Body of pancreas (tissue), 4 donors: ENCODE data around the gene RBM38. TPM values are rescaled to one million over a fixed set of nuclear protein-coding genes. Genes with fewer than 3 reads are reported as not detected.

Experiments
- ATAC-seq: fragments of 150-250 bp; one replicate; pipeline ENCODE4 v1.9.1; 2016
- DNase-seq, 4 donors: peaks; one replicate each; pipeline ENCODE4 v3.0.0-alpha.2; 2019
- H3K27ac ChIP-seq, 4 donors: fragments of 200-600 bp; sonication (generic); 1 replicate in 3 of 4; 2 replicates in 1 of 4; pipeline versions ENCODE4 v1.5.1 to v1.6.1; 2016 to 2019; ENCODE audit warnings: mild to moderate bottlenecking in 1 of 4, mixed read lengths in 1 of 4, moderate library complexity in 1 of 4
- H3K27me3 ChIP-seq, 2 donors: fragments of 200-600 bp; sonication (generic); one replicate each; pipeline ENCODE4 v1.6.0; 2016; ENCODE audit warnings: mild to moderate bottlenecking in 1 of 2
- H3K36me3 ChIP-seq, 2 donors: fragments of 200-600 bp; sonication (generic); replicated peaks in 1 of 2; 2 replicates each; pipeline ENCODE4 v1.5.1; 2016; ENCODE audit warnings: low read depth in 2 of 2; ENCODE audit not compliant: insufficient read depth in 1 of 2
- H3K4me1 ChIP-seq: fragments of 200-600 bp; sonication (generic); one replicate; pipeline ENCODE4 v1.6.0; 2016
- H3K4me3 ChIP-seq, 2 donors: fragments of 200-600 bp; sonication (generic); 1 replicate in 1 of 2; 2 replicates in 1 of 2; pipeline ENCODE4 v1.5.1; 2016 to 2019
- H3K9me3 ChIP-seq, 3 donors: fragments of 200-600 bp; sonication (generic); 1 replicate in 2 of 3; 2 replicates in 1 of 3; pipeline ENCODE4 v1.5.1; 2016
- POLR2A ChIP-seq, 3 donors: fragments of 450-650 bp; IDR thresholded peaks; one replicate each; pipeline ENCODE4 v1.6.1; 2016; ENCODE audit warnings: antibody characterized with exemption in 3 of 3, mild to moderate bottlenecking in 2 of 3
- WGBS, 2 donors: methylation state at CpG; one replicate each; pipeline ENCODE4 v1.1.5; 2017; 5-methylcytosine and 5-hydroxymethylcytosine counted together
- intact Hi-C: fragments of 100-400 bp; cut with DNase I; formaldehyde crosslinking; loops from one replicate; pipeline ENCODE4 v1.15.1; 2023
- total RNA-seq, 2 donors: library from RNA; depleted of rRNA; stranded (reverse); fragments of >200 nt; gene quantifications; one replicate each; pipeline ENCODE4 v1.1.0, GENCODE V29; 2016
- TF ChIP-seq, protein P1 (sequence below), 7 experiments: fragments of 450-650 bp in 4 of 7; fragments of 200-600 bp in 3 of 7; sonication (generic) in 3 of 7; IDR thresholded peaks; one replicate each; pipeline ENCODE4 v1.5.1; 2016 to 2019; ENCODE audit warnings: antibody characterized with exemption in 7 of 7

Gene RBM38
- total RNA-seq, 2 donors from 2014 or later, result 5.6 to 12.7 TPM

DNA sequence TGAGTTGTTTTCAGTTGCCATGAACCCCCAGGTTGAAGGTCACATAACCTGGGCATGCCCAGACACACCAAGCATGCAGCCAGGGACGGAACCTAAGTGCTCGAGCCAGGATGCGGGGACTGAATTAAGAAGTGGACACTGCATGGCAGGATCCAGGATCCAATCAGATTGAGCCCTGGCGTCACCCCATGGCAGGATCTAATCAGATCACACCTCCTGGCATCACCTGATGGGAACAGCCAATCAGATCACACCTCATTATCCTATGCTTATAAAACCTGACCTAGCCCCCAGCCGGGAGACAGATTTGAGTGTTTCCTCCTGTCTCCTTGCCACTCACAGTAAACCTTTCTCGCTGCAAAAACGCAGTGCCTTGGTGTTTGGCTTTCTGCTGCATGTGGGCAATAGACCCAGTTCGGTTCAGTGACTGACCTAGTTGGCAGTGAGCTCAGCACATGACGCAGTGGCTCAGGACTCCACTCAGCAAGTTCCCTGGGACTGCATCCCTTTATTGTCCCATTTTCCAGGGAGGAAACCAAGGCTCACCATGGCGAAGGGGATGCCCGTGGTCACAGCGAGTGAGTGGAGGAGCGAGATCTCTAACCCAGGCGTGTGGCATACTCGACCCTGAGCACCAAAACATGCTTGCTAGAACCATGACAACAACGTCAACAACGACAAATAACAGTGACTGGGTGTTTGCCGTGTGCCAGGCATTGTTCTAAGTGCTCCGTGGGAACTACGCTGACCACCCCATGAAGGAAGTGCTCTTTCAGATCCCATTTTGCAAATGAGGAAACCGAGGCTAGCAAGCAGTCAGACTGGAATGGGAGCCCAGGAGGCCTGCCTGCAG, 66.3 kb downstream of the RBM38 start:
- Histone ChIP-seq H3K9me3 (no peaks in the 10 kb centered on the region), H3K36me3 (no peaks in the 10 kb centered on the region), H3K27ac (no peak overlapping the region), H3K27me3 (no peaks in the 10 kb centered on the region), H3K4me3 (no peak overlapping the region), H3K4me1 (no peaks in the 10 kb centered on the region)
- no peak for DNase-seq
- no peak for TF ChIP-seq POLR2A (IDR thresholded peaks at IDR 0.05)
- TF ChIP-seq, protein P1, sequence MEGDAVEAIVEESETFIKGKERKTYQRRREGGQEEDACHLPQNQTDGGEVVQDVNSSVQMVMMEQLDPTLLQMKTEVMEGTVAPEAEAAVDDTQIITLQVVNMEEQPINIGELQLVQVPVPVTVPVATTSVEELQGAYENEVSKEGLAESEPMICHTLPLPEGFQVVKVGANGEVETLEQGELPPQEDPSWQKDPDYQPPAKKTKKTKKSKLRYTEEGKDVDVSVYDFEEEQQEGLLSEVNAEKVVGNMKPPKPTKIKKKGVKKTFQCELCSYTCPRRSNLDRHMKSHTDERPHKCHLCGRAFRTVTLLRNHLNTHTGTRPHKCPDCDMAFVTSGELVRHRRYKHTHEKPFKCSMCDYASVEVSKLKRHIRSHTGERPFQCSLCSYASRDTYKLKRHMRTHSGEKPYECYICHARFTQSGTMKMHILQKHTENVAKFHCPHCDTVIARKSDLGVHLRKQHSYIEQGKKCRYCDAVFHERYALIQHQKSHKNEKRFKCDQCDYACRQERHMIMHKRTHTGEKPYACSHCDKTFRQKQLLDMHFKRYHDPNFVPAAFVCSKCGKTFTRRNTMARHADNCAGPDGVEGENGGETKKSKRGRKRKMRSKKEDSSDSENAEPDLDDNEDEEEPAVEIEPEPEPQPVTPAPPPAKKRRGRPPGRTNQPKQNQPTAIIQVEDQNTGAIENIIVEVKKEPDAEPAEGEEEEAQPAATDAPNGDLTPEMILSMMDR (IDR thresholded peaks at IDR 0.05), result no peak
- intact Hi-C loops, result no loop called here
- no peak for ATAC-seq
- WGBS, 2 donors, result 73 to 80% methylated on average over 16 to 21 of the region's 21 CpGs

DNA sequence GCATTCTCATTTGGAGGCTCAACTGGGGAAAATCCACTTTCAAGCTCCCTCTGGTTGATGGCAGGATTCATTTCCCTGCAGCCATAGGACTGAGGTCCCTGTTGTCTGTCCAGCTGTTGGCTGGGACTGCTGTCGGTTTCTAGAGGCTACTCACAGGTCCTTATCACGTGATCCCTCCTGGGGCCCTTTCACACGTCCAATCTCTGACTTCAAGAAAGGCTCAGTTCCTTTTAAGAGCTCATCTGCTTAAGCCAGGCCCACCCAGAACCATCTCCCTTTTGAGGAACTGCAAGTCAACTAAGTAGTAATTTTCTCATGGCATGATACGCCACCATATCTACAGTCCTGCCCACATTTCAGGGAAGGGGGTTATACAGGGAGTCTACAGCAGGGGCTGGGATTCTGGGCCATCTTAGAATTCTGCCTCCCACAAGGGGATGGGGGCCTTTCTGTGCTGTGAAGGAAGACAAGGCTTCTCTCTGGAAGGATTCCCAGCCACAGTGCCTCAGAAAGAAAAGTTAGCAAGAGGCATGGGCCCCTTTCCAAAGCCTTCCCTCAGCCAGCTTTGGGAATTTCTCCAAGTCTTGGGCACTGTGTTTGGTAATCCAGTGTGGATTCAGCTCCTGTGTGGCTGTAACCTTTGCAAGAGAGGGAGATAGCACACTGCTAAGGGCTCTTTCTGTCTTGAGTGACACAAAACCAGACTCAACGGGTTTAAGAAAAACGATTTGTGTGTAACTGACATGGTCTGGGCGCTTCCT, 67.4 kb downstream of the RBM38 start:
- H3K27ac ChIP-seq, result no peak overlapping the region
- no peaks in the 10 kb centered on the region for H3K4me1 ChIP-seq
- no peaks in the 10 kb centered on the region for H3K27me3 ChIP-seq
- H3K4me3 ChIP-seq, result no peak overlapping the region
- ATAC-seq (no peak), DNase-seq (peak in 2 of 4 donors; percentile 30 to 75)
- no peak for TF ChIP-seq POLR2A (IDR thresholded peaks at IDR 0.05)
- TF ChIP-seq, protein P1 (IDR thresholded peaks at IDR 0.05), result no peak
- WGBS, 2 donors, result 53 to 66% methylated on average over 7 of the region's 7 CpGs
- no peaks in the 10 kb centered on the region for H3K36me3 ChIP-seq
- H3K9me3 ChIP-seq, result no peaks in the 10 kb centered on the region
- intact Hi-C loops, result no loop called here

Other genes with a start within 250 kb of the RBM38 start
- 1 to 10 TPM in 1 of 2 donors, not detected in 1; 4.2 TPM for gene BMP7, start 124.8 kb upstream of the RBM38 start, total RNA-seq
- not detected for gene SPO11, start 61.6 kb upstream of the RBM38 start, total RNA-seq
- gene RAE1, start 40.1 kb upstream of the RBM38 start, total RNA-seq, result 1 to 10 TPM; 4.9 to 9.9 TPM
- gene CTCFL, start 133.7 kb downstream of the RBM38 start, total RNA-seq, result not detected
- gene PCK1, start 169.7 kb downstream of the RBM38 start, total RNA-seq, result 10 to 100 TPM; 14.3 to 33.3 TPM
- gene ZBP1, start 229.0 kb downstream of the RBM38 start, total RNA-seq, result under 1 TPM in 1 of 2 donors, not detected in 1; 0.26 TPM